CD4-positive, alpha-beta T cell treated with Interleukin-15 for 1 hour (primary cell): ENCODE results near the gene PCBP3.

Experiments
- DNase-seq: peaks from one replicate; pipeline ENCODE4 v3.0.0-alpha.2; 2020

The PCBP3 gene

DNA sequence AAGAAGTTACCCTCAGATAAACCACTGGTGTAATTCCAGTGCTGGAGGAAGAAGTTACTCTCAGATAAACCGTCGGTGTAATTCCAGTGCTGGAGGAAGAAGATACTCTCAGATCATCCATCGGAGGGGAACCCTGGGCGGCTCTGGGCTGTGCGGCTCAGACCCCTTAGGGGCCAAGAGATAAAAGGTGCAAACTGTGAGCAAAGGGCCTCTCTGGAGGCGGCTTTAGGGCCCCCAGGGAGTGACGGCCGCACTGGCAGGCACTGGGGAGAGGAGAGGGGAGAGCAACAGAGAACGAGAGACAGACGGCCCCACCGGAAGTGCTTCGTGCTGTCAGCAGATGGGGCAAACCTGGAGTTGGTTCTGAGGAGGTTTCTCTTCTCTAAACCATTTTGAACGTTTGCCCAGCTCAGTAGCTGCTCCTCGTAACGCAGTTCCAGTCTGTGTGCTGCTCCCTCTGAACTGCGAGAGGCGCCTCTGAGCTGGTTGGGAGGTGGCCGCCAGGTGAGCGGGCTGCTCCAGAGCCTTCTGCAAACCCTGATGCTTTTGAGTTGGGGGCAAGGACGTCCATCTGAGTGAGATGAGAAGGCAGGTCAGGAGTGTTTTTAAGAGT lies 275.4 kb downstream of the PCBP3 start:
- no peak for DNase-seq

DNA sequence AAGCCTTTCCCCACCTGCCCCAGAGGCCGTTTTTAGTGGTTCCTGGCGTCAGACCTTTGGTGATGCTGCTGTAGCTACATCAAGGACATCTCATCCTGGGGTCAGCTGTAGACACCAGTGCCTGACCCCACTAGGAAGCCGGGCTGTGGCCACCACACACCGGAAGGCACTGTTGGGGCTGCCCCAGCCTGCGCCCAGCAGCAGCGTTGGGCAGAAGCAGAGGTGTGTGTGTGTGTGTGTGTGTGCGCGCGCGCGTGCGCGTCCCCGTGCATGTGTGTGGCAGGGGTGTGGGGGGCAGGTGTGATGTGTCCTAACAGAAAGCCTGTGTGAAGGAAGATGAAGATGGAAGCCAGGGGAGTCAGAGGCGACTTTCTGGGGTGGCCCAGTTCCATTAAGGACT lies 276.1 kb downstream of the PCBP3 start:
- DNase-seq = no peak

DNA sequence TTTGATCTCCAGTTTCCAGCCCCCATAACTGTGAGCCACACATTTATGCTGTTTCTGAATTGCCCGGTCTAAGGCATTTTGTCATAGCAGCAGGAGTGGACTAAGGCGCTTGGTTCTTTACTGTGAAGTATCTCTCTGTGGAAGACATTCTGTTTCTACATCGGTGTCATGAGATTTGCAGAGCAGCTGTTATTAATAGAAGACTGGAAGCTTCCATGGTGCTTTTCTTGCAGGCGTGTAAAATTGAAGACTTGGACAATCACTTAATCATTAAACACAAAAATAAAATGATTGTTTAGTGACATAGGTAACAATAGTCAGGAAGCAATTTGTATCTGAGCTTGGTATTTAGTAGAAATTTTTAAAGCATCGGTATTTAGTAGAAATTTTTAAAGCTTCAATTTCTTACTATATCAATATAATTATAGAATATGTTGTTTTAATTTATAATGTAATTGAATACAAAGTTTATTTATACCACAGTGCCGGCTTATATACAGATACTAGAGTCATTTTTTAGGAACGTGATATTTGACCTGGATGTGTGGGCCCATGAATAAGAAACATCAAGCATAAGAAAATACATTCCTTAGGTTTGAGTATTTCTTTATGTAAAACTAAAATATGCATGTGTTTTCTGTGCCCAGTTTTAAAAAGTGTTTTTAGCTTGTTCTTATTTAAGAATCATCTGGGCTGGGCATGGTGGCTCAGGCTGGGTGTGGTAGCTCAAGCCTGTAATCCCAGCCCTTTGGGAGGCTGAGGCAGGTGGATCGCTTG lies 277.5 kb downstream of the PCBP3 start:
- no peak for DNase-seq

DNA sequence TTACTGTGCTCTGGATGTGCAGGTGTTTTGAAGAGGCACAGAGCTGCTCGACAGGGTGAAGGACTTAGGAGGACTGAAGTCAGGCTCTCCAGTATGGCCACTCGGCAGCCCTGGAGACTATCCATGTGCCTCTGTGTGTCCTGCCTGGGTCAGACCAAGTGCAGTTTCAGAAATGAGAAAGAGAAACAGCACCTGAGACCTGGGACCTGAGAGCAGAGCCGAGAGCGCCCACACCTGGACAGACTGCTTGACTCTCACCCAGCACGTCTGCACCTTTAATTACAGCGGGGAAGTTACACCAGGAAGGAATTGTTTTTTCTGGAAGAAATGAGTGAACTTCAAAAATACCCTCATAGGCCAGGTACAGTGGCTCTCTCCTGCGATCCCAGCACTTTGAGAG lies 278.4 kb downstream of the PCBP3 start:
- no peak for DNase-seq

DNA sequence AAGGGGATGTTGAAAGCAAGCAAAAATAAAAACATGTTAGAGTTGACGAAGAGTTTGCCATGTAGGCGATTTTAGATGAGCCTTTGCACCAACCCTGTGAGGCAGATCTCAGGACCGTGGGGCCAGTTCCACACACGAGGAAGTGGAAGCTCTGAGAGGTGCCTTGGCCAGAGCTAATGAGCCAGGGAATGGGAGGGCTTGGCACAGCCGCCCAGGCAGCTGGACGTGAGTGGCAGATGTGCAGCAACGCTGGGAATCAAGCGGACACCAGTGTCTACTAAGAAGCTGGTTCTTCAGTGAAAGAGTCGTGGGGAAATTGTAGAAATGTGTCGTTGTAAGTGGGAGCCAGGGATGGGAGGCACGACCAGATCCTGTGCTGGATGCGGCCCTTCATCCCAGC lies 279.1 kb downstream of the PCBP3 start:
- DNase-seq = no peak

DNA sequence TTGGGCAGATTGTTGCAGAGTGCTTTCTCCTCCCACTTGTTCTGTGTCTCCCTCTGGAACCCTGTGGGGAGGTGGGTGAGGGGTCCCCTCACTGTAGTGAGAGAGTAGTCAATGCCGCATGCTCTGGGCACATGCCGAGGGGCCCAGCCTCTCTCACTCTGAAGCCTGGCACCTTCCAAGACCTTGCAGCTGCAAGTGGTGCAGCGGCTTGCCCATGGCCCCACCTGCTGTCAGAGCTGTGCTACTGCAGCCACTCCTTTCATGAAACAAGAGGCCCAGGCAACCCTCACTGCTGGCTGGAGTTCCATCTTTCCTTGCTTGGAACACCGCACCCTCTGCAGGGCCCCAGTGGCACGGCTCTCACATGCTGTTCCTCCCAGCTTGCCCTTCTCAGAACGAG lies 279.6 kb downstream of the PCBP3 start:
- peak; percentile 58 for DNase-seq

DNA sequence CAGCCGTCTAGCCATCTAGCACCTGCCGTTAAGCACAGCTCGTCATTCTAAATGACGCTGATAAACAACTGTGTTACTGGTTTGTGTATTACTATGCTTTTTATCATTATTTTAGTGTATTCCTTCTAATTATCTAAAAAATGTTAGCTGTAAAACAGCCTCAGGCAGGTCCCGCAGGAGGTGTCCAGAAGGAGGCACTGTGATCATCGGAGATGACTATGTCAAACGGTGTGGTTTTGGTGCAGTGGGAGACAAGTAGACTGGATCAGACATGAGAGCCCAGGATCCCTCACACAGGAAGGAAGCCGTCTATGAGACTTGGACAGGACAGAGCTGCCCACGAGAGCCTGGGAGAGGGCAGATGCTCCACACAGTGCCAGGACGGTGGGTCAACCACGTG lies 282.8 kb downstream of the PCBP3 start:
- DNase-seq = no peak

DNA sequence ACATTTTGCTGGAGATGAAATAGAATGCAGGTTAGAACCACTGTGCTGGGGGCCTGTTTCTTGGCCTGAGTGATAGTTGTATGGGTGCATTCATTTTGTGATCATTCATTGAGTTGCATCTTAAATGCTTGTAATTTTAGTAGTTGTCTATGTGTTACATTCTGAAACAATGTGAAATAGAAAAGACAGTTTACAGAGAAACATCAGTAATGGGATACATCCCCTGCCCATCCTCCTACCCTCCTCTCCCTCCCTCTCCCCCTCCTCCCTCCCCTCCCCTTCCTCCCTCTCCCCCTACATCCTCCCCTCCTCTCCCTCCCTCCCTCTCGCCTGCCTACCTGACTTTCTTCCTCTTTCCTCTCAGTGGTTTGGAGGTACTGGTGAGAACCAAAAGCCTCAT lies 283.5 kb downstream of the PCBP3 start:
- DNase-seq = no peak

DNA sequence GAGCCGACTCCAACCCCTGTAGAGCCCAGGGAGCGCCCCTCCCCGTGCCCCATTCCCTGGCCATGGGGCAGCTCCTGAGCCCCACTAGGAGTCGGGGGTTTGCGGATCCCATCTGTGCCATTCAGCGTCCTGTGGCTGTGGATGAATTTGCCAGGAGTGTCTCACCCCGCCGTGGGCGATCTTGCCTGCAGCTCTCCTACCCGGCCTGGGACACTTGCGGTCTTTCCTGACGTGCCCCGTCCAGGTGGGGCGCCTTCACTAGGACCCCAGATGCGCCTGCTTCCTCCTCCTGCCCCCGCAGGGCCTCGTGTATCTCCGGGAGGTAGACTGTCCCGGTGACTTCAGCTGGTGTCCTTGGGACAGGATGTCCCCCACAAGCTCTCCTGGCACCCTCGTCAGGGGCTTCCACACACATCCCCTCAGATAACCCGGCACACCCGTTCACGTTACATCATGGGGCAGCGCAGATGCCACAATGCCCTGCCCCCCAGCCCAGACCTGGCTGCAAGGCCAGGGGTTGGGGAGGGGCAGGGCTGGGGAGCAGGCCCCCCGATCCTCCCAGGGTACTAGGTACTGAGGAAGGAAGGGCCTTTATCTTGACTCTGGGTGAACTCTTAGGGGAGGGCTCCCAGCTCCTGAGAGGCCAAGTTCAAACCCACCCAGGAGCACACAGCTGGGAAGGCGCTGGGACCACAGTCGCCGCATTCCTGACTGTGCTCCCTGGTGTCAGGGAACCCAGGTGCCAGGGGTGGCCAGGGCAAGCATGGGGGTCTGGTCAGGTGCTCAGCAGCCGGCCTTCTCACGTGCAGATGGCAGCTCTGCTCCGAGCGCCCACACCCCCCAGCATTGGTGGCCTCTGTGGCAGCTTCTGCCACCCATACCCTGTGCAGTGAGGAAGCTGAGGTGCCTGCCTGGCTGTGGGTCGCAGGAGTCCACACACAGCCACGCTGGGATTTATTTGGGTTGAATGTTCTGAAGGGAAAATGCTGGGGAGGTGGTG lies 284.6 kb downstream of the PCBP3 start:
- DNase-seq = no peak

DNA sequence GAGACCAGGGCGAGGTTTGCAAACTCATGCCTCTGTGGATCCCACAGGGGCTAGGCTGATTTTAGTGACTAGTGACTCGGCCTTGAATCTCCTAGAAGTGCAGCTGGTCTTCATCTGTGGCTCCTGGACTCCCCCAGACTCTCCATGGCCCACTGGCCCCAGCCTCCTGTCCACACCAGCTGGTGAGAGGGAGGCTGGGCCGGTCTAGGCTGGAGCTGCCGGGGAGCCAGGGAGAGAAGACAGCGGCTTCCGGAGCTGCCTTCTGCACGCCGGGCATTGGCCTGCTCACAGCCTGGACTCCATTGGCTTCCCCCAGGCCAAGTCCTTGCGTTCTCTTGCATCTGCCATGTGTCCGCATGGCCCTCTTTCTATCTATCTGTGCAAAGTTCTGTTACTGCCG lies 285.9 kb downstream of the PCBP3 start:
- DNase-seq = no peak

DNA sequence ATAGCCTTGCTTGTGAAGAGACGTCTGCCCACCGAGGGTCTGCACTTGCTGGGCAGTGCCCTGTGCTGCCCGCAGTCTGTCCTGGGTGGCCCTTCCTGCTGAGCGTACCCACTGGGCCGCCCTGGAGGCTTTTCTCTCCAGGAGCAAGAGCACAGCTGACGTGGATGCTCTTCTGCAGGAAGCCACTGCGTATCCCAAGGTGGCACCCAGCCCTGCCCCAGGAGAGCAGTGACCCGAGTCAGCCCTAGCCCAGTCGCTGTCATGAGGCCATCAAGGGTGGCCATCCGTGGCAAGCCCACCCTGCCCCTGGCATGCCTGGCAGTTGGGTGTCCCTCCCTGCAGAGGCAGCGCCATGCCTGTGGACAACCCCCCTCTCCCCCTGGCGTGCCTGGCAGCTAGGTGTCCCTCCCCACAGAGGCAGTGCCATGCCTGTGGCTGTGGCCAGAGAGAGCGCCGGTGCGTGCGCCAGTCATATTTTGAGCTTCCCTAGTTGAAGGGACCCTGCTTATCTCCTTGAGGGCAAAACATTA lies 286.8 kb downstream of the PCBP3 start:
- no peak for DNase-seq

DNA sequence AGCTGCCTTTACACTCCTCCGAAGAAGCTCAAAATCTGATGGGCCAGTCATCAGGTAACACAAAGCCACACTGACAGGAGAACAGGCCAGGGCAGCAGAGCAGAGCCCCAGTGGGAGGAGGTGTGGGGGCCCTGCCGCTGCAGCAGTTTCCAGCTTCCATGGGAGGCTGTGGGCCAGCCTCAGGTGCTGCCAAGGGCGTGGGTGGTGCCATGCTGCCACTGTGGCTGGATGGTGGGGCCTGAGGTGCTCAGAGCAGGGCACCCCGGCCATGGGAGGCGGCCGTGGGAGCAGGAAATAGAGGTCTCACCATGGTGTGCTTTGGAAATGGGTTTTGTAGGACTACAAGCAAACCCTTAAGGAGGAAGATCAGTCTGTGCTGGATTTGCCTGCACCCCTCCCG lies 287.3 kb downstream of the PCBP3 start:
- no peak for DNase-seq

DNA sequence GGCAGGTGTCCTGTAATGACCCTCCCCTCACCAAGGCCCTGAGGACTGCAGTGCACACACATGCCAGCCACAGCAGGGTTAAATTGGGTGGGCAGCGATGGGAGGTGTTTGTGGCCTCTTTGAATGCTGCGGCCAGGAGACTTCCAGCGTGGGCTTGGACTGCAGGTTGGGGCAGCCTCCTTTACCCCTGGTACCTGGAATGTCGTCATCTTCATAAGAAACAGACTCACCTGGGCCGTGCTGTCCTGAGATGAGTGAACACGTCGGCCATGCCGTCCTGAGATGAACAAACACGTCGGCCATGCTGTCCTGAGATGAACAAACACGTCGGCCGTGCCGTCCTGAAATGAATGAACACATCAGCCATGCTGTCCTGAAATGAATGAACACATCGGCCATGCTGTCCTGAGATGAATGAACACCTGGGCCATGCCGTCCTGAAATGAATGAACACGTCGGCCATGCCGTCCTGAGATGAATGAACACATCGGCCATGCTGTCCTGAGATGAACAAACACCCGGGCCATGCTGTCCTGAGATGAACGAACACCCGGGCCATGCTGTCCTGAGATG lies 288.0 kb downstream of the PCBP3 start:
- DNase-seq = no peak

DNA sequence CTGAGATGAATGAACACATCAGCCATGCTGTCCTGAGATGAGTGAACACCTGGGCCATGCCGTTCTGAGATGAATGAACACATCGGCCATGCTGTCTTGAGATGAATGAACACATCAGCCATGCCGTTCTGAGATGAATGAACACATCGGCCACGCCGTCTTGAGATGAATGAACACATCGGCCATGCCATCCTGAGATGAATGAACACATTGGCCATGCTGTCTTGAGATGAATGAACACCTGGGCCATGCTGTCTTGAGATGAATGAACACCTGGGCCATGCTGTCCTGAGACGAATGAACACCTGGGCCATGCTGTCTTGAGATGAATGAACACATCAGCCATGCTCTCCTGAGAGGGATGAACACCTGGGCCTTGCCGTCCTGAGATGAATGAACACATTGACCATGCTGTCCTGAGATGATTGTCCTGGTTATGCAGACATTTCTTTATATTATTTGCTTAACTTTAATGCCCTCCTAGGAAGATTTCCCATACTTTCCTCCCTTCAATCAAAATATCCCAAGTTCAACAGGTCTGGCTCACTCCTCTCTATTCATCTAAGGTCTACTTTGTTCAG lies 289.5 kb downstream of the PCBP3 start:
- no peak for DNase-seq

DNA sequence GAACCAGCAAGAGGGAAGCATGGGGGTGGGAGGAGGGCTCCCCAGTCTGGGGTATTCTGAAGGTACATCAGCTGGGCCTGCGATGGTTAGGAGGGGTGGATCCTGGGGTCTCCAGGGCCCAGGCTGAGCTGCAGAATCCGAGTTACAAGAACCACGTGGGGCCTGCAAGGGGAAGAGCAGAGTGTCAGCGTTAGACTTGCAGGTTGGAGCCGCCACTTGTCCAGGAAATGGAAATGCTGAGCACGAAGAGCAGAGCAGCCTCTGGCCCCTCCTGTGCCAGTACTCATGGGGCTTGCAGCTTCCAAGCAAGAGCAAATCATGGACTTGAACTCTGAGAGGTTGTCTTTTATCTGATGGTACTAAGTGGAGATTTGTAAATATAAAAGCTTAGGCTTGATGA lies 290.6 kb downstream of the PCBP3 start:
- DNase-seq = peak; percentile 11

DNA sequence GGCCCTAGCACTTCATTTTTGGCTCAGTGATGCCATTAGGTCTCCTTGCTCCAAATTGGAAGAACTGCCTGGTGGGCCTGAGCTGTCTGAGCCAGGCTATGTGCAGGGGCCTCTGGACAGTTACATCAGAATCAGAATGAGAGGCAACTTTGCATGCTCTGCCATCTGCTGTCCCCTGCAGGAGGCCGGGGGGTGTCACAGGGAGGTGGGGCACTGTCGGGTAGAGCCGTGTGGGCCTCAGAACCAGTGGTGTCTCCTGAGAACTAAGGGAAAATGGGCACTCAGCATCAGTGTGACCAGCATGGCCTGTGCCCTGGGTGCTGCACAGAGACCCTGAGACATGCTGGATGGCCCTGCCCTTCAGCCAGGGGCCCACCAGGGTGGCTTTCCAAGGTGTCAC lies 291.0 kb downstream of the PCBP3 start:
- DNase-seq = no peak

DNA sequence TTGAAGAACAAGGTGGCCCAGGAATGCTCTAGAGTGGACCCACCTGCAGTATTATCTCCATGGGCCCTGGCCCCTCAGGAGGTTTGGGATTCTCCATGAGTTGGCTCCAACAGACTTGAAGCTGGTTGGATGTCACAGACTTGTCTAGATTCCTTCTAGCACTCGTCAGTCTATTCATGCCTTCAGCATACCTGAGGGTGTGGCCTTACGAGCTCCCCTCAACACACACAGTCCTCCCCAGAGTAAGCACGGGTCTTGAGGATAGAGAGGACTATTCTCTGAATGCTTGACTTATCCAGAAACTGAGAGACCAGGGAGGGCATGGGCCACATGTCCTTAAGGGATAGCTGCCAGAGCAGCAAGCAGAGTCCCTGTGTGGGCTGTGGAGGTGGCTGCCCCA lies 292.1 kb downstream of the PCBP3 start:
- no peak for DNase-seq

DNA sequence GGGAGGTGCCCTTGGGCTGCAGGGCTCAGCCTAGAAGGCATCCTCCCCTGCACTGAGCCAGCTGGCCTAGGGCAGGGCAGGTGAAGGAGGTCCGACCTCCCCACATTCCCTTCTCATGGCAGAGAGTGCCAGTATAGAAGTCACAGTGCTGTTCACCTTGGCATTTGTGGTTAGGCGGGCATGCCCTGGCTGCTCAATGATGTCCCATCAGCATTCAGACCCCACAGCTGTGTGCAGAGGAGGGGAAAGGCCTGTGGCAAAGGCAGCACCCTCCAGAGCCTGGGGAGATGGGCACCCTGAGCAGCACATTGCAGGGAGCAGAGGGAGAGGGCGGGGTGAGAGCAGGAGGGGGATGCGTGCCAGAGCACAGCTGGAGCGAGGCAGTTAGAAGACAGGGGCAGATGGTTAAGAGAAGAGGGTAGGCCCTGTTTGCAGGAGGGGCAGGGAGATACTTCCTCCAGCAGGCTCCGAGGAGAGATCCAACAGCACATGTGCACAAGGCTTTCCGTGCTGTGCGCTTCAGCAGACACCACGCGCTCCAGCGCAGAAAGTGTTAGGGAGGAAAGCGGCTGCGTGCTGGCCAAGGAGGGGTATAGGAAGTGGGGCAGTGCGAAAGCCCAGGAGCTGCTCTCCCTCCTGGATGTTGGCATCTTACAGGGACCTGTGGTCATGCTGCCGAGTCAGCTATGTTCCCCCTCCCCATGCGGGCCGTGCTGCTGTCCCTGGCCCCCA lies 294.4 kb downstream of the PCBP3 start:
- no peak for DNase-seq

DNA sequence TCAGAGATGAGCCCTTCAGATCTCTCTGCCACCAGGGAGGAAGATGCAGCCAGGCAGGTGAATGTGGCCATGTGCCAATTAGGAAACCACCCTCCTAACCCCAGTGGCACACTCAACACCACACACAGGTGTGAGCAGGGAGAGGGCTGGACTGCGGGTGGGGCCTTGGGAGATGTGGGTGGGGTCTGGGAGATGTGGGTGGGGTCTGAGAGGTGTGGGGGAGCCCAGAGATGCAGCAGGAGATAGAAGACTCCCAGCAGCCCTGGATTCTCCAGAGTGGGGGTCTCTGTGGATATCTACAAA lies 294.9 kb downstream of the PCBP3 start:
- DNase-seq = no peak

DNA sequence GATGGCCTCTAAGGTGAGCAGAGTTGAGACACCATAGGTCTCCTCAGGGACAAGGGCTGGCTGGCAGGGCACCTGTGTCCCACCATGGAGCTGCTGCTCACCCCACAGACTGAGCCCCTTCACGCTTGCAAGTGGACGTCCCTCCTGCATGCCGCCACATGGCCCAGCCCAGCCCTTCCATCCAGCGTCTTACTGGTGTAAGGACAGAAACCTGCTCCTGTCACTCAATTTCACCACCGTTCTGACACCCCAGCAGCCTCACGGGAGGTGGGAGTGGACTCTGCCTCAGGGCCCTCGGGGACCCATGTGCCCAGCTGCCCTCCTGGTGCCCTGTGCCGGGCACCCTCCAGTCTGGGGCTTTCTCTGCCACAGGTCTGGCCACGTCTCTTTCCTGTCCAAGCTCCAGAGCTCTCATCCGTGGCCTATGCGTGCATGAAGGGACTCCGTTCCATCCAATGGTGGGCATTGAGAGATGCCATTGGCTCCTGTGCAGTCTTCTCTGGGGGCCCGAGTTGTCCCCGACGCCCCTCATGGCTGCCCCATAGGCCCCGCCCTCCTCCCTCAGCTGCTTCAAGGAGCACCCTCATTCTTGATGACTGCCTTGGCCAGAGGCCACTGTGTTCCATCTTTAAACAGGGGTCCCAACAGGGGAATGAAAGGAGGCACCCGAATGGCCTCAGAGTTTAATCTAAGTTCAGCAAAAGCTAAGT lies 295.4 kb downstream of the PCBP3 start:
- DNase-seq = no peak

DNA sequence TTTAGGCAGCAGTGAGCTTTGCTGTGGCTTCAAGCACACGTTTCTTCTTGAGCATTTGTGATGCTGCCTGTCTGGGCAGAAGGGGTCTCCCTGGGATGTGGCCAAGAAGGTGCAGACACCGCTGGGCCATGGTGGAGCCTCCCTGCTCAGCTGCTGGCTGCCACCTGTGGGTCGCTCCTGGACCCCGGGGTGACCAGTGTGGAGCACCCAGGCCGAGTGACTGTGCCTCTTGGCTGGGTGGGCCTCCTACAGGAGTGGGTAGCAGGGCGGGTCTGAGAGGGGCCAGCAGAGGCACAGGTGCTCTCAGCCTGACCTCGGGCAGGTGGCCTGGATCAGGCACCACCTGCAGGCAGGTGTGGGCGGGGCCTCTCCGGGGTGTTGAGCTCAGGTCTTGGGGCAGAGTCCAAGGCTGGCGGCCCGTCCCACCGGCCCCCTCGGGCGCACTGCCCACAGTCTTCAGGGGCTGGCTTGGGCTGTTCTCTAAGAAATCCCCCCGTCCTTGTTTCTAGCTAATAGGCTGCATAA lies 296.1 kb downstream of the PCBP3 start:
- no peak for DNase-seq
